ENCODE results near the gene CTNNA3. TPM values are rescaled to one million over a fixed set of nuclear protein-coding genes. Genes with fewer than 3 reads are reported as not detected.

The CTNNA3 gene
- total RNA-seq, 1 experiment from 2014 or later: 0.02 TPM

DNA sequence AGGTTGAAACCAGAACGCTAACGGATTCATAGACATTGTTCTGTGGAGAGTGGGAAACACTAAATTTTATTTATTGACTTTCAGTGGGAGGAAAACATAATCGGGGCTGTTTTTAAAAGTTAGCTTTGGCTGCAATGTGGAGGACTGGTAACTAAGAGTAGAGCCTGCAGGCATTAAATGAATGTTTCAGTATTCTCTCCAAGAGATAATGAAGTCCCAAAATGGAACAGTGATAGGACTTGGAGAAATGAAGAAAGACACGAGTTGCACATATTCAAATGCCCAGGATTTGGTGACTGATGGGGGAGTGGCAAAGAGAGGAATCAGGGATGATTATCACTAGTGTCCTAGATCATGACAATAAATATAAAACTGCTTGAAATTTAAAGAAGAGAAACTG lies 1130.0 kb downstream of the CTNNA3 start:
- no peak for TF ChIP-seq CTCF (IDR thresholded peaks at IDR 0.05; ENCODE audit: unreplicated experiment)
- ChIA-PET POLR2A (no interaction called here), CTCF (interaction anchor here (0.7 kb wide), 2 partner anchors 315 to 1143 kb away, joined by 3 to 6 read pairs; no protein-coding TSS in a partner anchor)
- Mint-ChIP-seq H3K4me3 (ENCODE audit: unreplicated experiment) (no peak overlapping the region), H3K36me3 (ENCODE audit: insufficient read depth, unreplicated experiment) (no peaks in the 10 kb centered on the region), H3K9me3 (ENCODE audit: unreplicated experiment) (no peaks in the 10 kb centered on the region), H3K27me3 (ENCODE audit: insufficient read depth, unreplicated experiment) (no peaks in the 10 kb centered on the region), H3K27ac (ENCODE audit: low read depth, unreplicated experiment) (no peak overlapping the region), H3K4me1 (ENCODE audit: insufficient read depth, unreplicated experiment) (no peaks in the 10 kb centered on the region)
- no peak for DNase-seq (ENCODE audit: unreplicated experiment)
- no TSS peak for BruUV-seq (replicated peaks)
- intact Hi-C loops (cut with micrococcal nuclease): no loop called here

DNA sequence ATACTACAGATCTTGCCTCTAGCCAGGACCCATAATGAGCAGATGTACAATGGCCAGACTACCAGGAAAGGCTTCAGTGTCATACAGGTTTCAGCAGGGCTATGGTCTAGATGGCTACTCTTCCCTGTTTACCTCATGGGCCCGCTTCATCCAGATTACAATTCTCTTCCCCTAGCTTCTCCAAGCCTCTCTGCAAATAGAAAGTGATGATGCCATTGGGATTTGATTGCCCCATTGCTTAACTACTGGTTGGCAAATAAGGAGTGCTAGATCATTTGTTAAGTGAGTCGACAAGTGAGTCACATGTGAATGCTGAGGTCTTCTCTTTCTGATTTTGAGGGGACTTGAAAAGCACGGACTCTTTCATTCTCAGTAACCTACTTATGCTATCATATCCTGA lies 1131.7 kb downstream of the CTNNA3 start:
- no peak overlapping the region for H3K27ac Mint-ChIP-seq (ENCODE audit: low read depth, unreplicated experiment)
- no TSS peak for BruUV-seq (replicated peaks)
- intact Hi-C loops (cut with micrococcal nuclease): no loop called here
- no peaks in the 10 kb centered on the region for H3K9me3 Mint-ChIP-seq (ENCODE audit: unreplicated experiment)
- no peaks in the 10 kb centered on the region for H3K4me1 Mint-ChIP-seq (ENCODE audit: insufficient read depth, unreplicated experiment)
- H3K4me3 Mint-ChIP-seq (ENCODE audit: unreplicated experiment): no peak overlapping the region
- no peaks in the 10 kb centered on the region for H3K27me3 Mint-ChIP-seq (ENCODE audit: insufficient read depth, unreplicated experiment)
- POLR2A ChIA-PET: interaction anchor here (1.1 kb wide), 1 partner anchor 10 kb away, joined by 5 read pairs; no protein-coding TSS in a partner anchor
- H3K36me3 Mint-ChIP-seq (ENCODE audit: insufficient read depth, unreplicated experiment): no peaks in the 10 kb centered on the region
- no peak for TF ChIP-seq CTCF (IDR thresholded peaks at IDR 0.05; ENCODE audit: unreplicated experiment)
- CTCF ChIA-PET: interaction anchor here (1.0 kb wide), 2 partner anchors 11 to 13 kb away, joined by 3 to 4 read pairs; no protein-coding TSS in a partner anchor
- DNase-seq (ENCODE audit: unreplicated experiment): peak; percentile 32

DNA sequence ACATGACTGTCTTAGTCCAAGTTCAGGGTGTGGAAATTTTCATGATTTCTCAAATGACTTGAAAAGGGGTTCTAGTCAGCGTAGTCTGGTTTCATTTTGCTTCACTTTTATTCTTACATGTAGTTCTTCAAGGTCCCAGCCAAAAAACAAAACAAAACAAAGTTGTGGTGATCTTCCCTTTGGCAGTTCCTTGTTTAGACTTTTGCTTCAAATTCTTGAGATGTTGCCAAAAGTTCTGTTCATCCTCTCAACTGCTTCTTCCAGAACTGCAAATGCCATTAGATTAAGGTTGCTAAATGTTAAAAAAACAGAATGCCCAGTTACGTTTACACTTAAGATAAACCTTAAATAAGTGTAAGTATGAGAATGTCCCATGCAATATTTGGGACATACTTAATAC lies 1140.9 kb downstream of the CTNNA3 start:
- peak; percentile 6 for DNase-seq (ENCODE audit: unreplicated experiment)
- BruUV-seq (replicated peaks): no TSS peak
- intact Hi-C loops (cut with micrococcal nuclease): no loop called here
- Mint-ChIP-seq H3K4me3 (ENCODE audit: unreplicated experiment) (no peak overlapping the region), H3K27ac (ENCODE audit: low read depth, unreplicated experiment) (peak overlapping the region; percentile 16), H3K4me1 (ENCODE audit: insufficient read depth, unreplicated experiment) (no peaks in the 10 kb centered on the region), H3K27me3 (ENCODE audit: insufficient read depth, unreplicated experiment) (no peaks in the 10 kb centered on the region), H3K36me3 (ENCODE audit: insufficient read depth, unreplicated experiment) (no peaks in the 10 kb centered on the region), H3K9me3 (ENCODE audit: unreplicated experiment) (no peaks in the 10 kb centered on the region)
- ChIA-PET POLR2A (no interaction called here), CTCF (no interaction called here)
- TF ChIP-seq CTCF (IDR thresholded peaks at IDR 0.05; ENCODE audit: unreplicated experiment): no peak

DNA sequence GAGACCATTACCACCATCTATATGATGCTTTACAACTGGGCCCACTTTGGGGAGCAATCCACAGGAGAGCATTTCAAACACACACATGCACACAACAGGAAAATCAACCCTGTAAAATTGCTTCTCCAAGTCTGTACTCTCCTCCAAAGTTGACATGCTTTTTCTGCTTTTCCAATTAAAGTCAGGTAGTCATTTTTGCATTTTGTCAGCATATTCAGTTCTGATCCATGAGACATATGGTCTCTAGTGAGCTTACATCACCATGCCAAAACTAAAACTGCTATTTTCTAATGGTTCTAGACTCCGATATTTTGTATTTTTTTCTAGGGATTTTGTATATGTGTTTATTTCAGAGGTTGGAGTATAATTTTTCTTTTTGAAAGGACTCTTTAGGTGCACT lies 1143.7 kb downstream of the CTNNA3 start:
- BruUV-seq (replicated peaks): no TSS peak
- intact Hi-C loops (cut with micrococcal nuclease): no loop called here
- CTCF ChIA-PET: no interaction called here

More for the DNA sequence above, 1143.7 kb downstream of the CTNNA3 start:
- Mint-ChIP-seq H3K4me3 (ENCODE audit: unreplicated experiment) (no peak overlapping the region), H3K27me3 (ENCODE audit: insufficient read depth, unreplicated experiment) (no peaks in the 10 kb centered on the region), H3K27ac (ENCODE audit: low read depth, unreplicated experiment) (no peak overlapping the region), H3K36me3 (ENCODE audit: insufficient read depth, unreplicated experiment) (no peaks in the 10 kb centered on the region), H3K9me3 (ENCODE audit: unreplicated experiment) (no peaks in the 10 kb centered on the region), H3K4me1 (ENCODE audit: insufficient read depth, unreplicated experiment) (no peaks in the 10 kb centered on the region)
- no peak for TF ChIP-seq CTCF (IDR thresholded peaks at IDR 0.05; ENCODE audit: unreplicated experiment)
- POLR2A ChIA-PET: no interaction called here
- DNase-seq (ENCODE audit: unreplicated experiment): no peak
